Heart right ventricle (tissue), 16 donors: ENCODE results near the gene ING5. TPM values are rescaled to one million over a fixed set of nuclear protein-coding genes. Genes with fewer than 3 reads are reported as not detected.
A peak's percentile ranks its signal among the peaks of the same experiment; 100 is the strongest.

Source experiments
- ATAC-seq, 8 donors: fragments of 200-7000 bp; cut with Tn5 transposase; one replicate each; pipeline ENCODE4 v1.9.1; 2020; ENCODE audit warnings: mild to moderate bottlenecking in 8 of 8, moderate library complexity in 8 of 8, moderate number of reproducible peaks in 1 of 8
- DNase-seq, 2 donors: peaks; one replicate each; pipeline ENCODE4 v3.0.0-alpha.2; 2020
- H3K27ac ChIP-seq, 10 donors: fragments of 200-600 bp; sonication (generic) in 2 of 10; one replicate each; pipeline versions ENCODE4 v1.5.0 to v1.8.0; 2020 to 2022; ENCODE audit warnings: mild to moderate bottlenecking in 3 of 10
- H3K27me3 ChIP-seq, 7 donors: fragments of 200-600 bp; one replicate each; pipeline ENCODE4 v1.8.0; 2021 to 2022; ENCODE audit warnings: mild to moderate bottlenecking in 2 of 7
- H3K36me3 ChIP-seq, 9 donors: fragments of 200-600 bp; sonication (generic) in 1 of 9; one replicate each; pipeline versions ENCODE4 v1.5.0 to v1.8.0; 2020 to 2022; ENCODE audit warnings: mild to moderate bottlenecking in 2 of 9
- H3K4me1 ChIP-seq, 9 donors: fragments of 200-600 bp; sonication (generic) in 1 of 9; one replicate each; pipeline versions ENCODE4 v1.5.0 to v1.8.0; 2020 to 2022; ENCODE audit warnings: mild to moderate bottlenecking in 4 of 9
- H3K4me3 ChIP-seq, 10 donors: fragments of 200-600 bp; sonication (generic) in 2 of 10; one replicate each; pipeline versions ENCODE4 v1.5.0 to v1.8.0; 2020 to 2022; ENCODE audit warnings: mild to moderate bottlenecking in 7 of 10, moderate library complexity in 2 of 10
- H3K9me3 ChIP-seq, 11 donors: fragments of 200-600 bp in 10 of 11; sonication (generic) in 2 of 11; one replicate each; pipeline versions ENCODE4 v1.5.0 to v1.8.0; 2013 to 2022; ENCODE audit warnings: mild to moderate bottlenecking in 2 of 11, control low read depth in 1 of 11, moderate library complexity in 1 of 11
- WGBS, 2 donors: extraction: QIAGEN DNeasy Blood & Tissue Kit; methylation state at CpG; one replicate each; pipeline ENCODE4 v1.1.7; 2013; ENCODE audit warnings: inconsistent platforms in 1 of 2; 5-methylcytosine and 5-hydroxymethylcytosine counted together
- intact Hi-C, 10 donors: fragments of 100-400 bp; cut with DNase I; formaldehyde crosslinking; loops; one replicate each; pipeline versions ENCODE4 v1.11.1 to v1.14.2; 2022
- polyA plus RNA-seq, 2 donors: library from polyadenylated mRNA; stranded (reverse); fragments of 200-250 nt; gene quantifications; one replicate each; pipeline ENCODE4 v1.2.3, GENCODE V29; 2013
- total RNA-seq, 10 donors: library from RNA; stranded (reverse); fragmentation: NEBNext Ultra II Directional in 3 of 10; extraction: Animal tissue kit (Norgen Biotek cat#: 25700) in 3 of 10; gene quantifications; one replicate each; pipeline versions ENCODE4 v1.2.1 to v1.2.4, GENCODE V29; 2021 to 2023
- TF ChIP-seq, protein P1 (sequence below), 9 donors: fragments of 200-600 bp; sonication (generic) in 2 of 9; IDR thresholded peaks; one replicate each; pipeline versions ENCODE4 v1.5.0 to v1.8.0; 2021 to 2022; ENCODE audit warnings: antibody characterized with exemption in 9 of 9, mild to moderate bottlenecking in 5 of 9, moderate library complexity in 1 of 9
- donor health status: Arrhythmogenic right ventricular cardiomyopathy.
- donor health status: ischemic (EF 13 %, LVEDD 7.1; RV severe dilation, severe dysfunction).
- donor health status: healthy with polysubstance abuse.
- donor health status: DM: no; HTN: yes; CAD: no.
- donor health status: DM: no; HTN: no; CAD: no.
- donor health status: ischemic (EF 25% LVEDD 6.9; RV normal size, moderate dysfunction).
- donor health status: ischemic (EF 25% LVEDD 5.7; RV mildly dilated, moderate dysfunction).
- donor health status: healthy.
- donor health status: DM: yes; HTN: yes; CAD: no.
- donor health status: Ischemic cardiomyopathy.
- donor health status: ischemic (EF 35%, LVEDD 5.7; RV mildly dilated, moderate dysfunction).
- donor health status: nonischemic (EF 11% LVEDD 7.7; RV severe dilation, severe dysfunction).
- donor health status: DM: yes; HTN: yes; CAD: no.
- donor health status: PGD.
- donor health status: ischemic (EF 29% LVEDD 5.4; RV normal size, mild dysfunction).
- donor health status: nonischemic (EF 23%, LVEDD 6.1; RV moderate dilation, normal function).

Gene ING5
- total and polyA plus RNA-seq, 12 donors, result 10.4 to 49.9 (median 17.5) TPM

DNA sequence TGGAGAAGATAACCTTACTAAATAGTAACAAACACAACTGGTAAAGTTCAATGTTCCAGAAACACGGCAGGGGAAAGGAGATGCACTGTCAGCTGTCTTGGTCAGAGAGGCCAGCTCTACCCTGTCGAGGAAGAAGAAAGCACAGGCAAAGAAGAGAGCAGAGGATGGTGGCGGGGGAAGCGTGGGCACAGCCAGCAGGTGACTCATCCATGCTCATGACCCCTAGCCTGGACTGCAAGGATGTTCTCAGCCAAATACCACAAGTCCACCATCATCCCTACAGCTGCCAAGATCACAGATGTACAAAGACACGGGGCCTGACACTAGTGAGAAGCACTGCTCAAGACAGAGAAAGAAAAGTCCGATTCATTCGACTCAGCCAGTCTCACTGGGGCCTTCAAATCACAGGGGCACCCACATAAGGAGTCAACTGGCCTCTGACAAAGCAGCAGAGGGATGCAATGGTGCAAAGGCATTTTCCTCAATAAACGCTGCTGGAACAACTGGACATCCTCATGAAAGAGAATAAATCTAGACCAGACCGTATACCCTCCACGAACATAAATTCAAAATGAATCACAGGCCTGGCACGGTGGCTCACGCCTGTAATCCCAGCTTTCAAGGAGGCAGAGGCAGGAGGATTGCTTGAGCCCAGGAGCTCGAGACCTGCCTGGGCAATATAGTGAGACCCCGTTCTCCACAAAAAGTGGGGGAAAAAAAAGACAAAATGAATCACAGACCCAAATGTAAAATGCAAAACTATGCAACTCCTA, 20.8 kb upstream of the ING5 start:
- DNase-seq, result peak in 1 of 2 donors; percentile 26

DNA sequence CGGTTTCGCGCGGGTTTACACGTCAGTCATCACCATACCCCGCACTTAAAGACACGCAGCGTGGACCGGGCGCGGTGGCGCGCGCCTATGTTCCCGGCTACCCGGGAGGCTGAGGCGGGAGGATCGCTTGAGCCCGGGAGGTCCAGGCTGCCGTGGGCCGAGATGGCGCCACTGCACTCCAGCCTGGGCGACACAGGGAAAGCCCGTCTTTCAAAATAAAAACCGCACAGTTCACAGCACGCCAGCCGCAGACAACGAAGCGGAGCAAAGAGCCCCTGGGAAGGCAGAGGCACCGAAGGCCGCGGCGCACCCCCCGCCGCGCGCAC, 15.6 kb upstream of the ING5 start:
- no peaks in the 10 kb centered on the region for H3K9me3 ChIP-seq
- no peaks in the 10 kb centered on the region for H3K27me3 ChIP-seq
- peak overlapping the region in 9 of 10 donors; percentile 64 to 98 (median 93) for H3K27ac ChIP-seq
- WGBS, 2 donors, result 0 to 1% methylated on average over 32 to 37 of the region's 37 CpGs
- no peak for DNase-seq
- ATAC-seq, result peak in 2 of 8 donors; percentile 1 to 5
- peaks cover 0 to 62% (median 13%) of the 10 kb centered on the region in 9 donors for H3K36me3 ChIP-seq
- intact Hi-C loops, result loop anchor here in 3 of 10 donors (2.0 to 10.0 kb wide), 3 partner anchors 15 to 49 kb away; partner anchors contain the start of genes ATG4B (in 1 of the 3), D2HGDH (in 1 of the 3) and THAP4 (in 1 of the 3)
- H3K4me1 ChIP-seq, result peaks cover 10 to 36% (median 28%) of the 10 kb centered on the region in 9 donors
- peak overlapping the region; percentile 56 to 99 (median 89) for H3K4me3 ChIP-seq
- TF ChIP-seq, protein P1, sequence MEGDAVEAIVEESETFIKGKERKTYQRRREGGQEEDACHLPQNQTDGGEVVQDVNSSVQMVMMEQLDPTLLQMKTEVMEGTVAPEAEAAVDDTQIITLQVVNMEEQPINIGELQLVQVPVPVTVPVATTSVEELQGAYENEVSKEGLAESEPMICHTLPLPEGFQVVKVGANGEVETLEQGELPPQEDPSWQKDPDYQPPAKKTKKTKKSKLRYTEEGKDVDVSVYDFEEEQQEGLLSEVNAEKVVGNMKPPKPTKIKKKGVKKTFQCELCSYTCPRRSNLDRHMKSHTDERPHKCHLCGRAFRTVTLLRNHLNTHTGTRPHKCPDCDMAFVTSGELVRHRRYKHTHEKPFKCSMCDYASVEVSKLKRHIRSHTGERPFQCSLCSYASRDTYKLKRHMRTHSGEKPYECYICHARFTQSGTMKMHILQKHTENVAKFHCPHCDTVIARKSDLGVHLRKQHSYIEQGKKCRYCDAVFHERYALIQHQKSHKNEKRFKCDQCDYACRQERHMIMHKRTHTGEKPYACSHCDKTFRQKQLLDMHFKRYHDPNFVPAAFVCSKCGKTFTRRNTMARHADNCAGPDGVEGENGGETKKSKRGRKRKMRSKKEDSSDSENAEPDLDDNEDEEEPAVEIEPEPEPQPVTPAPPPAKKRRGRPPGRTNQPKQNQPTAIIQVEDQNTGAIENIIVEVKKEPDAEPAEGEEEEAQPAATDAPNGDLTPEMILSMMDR (IDR thresholded peaks at IDR 0.05), result no peak

More for the DNA sequence above, 20.8 kb upstream of the ING5 start:
- no peaks in the 10 kb centered on the region for H3K27me3 ChIP-seq
- 83 to 86% methylated on average over 14 of the region's 14 CpGs for WGBS, 2 donors
- no peak overlapping the region for H3K4me3 ChIP-seq
- H3K4me1 ChIP-seq, result peaks cover 6 to 19% (median 12%) of the 10 kb centered on the region in 9 donors
- TF ChIP-seq, protein P1 (IDR thresholded peaks at IDR 0.05), result no peak
- no peaks in the 10 kb centered on the region for H3K9me3 ChIP-seq
- peak in 7 of 8 donors; percentile 40 to 80 (median 55) for ATAC-seq
- peak overlapping the region in 3 of 10 donors; percentile 7 to 36 (median 20) for H3K27ac ChIP-seq
- H3K36me3 ChIP-seq, result peaks cover 0 to 93% (median 18%) of the 10 kb centered on the region in 9 donors
- intact Hi-C loops, result loop anchor here in 1 of 10 donors (10.0 kb wide), 1 partner anchor 54 kb away; the partner anchor contains the start of gene D2HGDH

DNA sequence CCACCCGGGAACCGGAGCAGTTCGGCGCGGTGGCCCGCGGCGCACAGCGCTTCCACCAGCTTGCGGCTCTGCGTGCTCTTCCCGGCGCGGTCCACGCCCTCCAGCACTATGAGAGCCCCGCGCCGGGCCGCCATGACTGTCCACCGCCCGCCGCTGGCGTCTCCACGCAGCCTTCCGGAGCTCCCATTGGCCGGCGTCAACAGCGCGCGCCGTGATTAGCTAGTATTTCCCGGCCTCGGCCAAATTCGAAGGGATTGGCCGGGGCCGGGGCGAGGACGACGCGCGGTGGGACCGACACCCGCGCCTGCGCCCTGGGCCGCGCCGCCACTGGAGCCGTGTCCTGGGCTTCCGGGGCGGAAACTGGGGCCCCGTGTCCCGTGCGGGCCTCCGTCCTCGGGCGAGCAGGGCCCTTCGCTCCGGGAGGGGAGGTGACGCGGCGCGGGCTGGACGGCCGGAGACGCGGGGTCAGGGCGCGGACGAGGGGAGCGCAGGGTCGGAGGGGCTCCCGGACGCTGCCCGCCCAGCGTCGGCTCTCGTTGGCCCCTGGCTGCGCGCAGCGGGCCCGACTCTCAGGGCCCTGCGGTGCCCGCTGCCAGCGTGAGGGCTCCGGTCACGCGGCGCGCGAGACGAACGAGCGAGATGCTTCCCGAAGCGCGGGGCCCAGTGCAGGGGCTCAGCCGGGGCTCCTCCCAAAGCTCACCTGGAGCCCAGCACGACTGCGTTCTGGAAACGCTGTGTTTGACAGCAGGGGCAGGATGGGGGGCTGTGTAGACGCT, 15.0 kb upstream of the ING5 start, which contains the start of gene DTYMK:
Gene DTYMK, minus strand, starts transcription at position 166 of the 776 bp plus-strand sequence. Its CDS starts 32 bp downstream, at position 134.
- Histone ChIP-seq H3K27ac (peak within 1 kb of the TSS; percentile 78 to 98 (median 93)), H3K4me1 (peaks cover 10 to 32% (median 25%) of the 10 kb centered on the region in 9 donors), H3K4me3 (peak within 1 kb of the TSS; percentile 62 to 99 (median 89)), H3K27me3 (no peaks in the 10 kb centered on the region), H3K9me3 (no peaks in the 10 kb centered on the region), H3K36me3 (peaks cover 0 to 62% (median 13%) of the 10 kb centered on the region in 9 donors)
- WGBS, 2 donors, result 0% methylated on average over 97 to 102 of the region's 102 CpGs
- DNase-seq (peak; percentile 96 to 97), ATAC-seq (peak; percentile 98 to 99 (median 99))
- TF ChIP-seq, protein P1 (IDR thresholded peaks at IDR 0.05), result no peak
- intact Hi-C loops, result loop anchor here in 3 of 10 donors (2.0 to 10.0 kb wide), 3 partner anchors 14 to 50 kb away; partner anchors contain the start of genes ATG4B (in 1 of the 3), D2HGDH (in 1 of the 3) and THAP4 (in 1 of the 3)

DNA sequence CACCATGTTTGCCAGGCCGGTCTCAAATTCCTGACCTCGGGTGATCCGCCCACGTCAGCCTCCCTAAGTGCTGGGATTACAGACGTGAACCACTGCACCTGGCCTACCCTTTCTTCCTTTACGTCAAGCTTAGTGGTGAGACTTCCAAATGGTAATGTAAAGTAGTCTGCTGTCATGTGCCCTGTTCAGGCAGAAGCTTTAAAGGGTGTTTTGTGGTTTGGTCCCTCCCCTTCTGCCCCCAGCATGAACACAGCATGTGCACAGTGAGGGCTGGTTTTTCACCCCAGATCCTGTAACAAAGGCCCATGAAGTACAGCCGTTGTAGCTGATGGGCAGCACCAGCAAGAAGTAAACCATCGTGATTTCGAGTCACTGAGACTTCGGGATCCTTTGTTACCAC, 12.5 kb upstream of the ING5 start:
- ATAC-seq (no peak), DNase-seq (no peak)
- Histone ChIP-seq H3K4me3 (no peak overlapping the region), H3K27me3 (no peaks in the 10 kb centered on the region), H3K9me3 (no peaks in the 10 kb centered on the region), H3K27ac (no peak overlapping the region), H3K36me3 (peaks cover 0 to 62% (median 8%) of the 10 kb centered on the region in 9 donors), H3K4me1 (peaks cover 10 to 32% (median 25%) of the 10 kb centered on the region in 9 donors)
- 86 to 93% methylated on average over 10 of the region's 10 CpGs for whole genome bisulfite sequencing, 2 donors
- TF ChIP-seq, protein P1 (IDR thresholded peaks at IDR 0.05), result no peak
- intact Hi-C loops, result loop anchor here in 2 of 10 donors (5.0 to 10.0 kb wide), 2 partner anchors 45 to 52 kb away; partner anchors contain the start of genes ATG4B (in 1 of the 2), D2HGDH (in 1 of the 2) and THAP4 (in 1 of the 2)
